Activated CD8-positive, alpha-beta T cell treated with anti-CD3 and anti-CD28 coated beads, Interleukin-2, amount 10 ng/mL, durations not matched to agents 7 days and 5 days (primary cell): ENCODE data around the gene CD70. TPM values are rescaled to one million over a fixed set of nuclear protein-coding genes. Genes with fewer than 3 reads are reported as not detected.

ENCODE experiments used
- ATAC-seq: fragments of 150-1000 bp; cut with Tn5 transposase; one replicate; pipeline ENCODE4 v1.10.0; 2021; ENCODE audit warnings: moderate library complexity
- CTCF ChIA-PET: fragments of 350-600 bp; sonication (Branson Sonifier 250); formaldehyde crosslinking; loops from one replicate; lab custom pipeline; 2021; ENCODE audit warnings: antibody characterized with exemption; lab: Charles Lee
- POLR2A ChIA-PET: fragments of 350-600 bp; sonication (Branson Sonifier 250); formaldehyde crosslinking; loops from one replicate; lab custom pipeline; 2021; ENCODE audit warnings: antibody characterized with exemption; lab: Charles Lee
- DNase-seq: peaks from one replicate; pipeline ENCODE4 v3.0.0-alpha.2; 2020
- H3K27ac Mint-ChIP-seq: one replicate; pipeline ENCODE4 v1.8.0; 2021; ENCODE audit warnings: mild to moderate bottlenecking, mixed read lengths
- H3K27me3 Mint-ChIP-seq: one replicate; pipeline ENCODE4 v1.8.0; 2021; ENCODE audit warnings: low read depth, mixed read lengths
- H3K36me3 Mint-ChIP-seq: one replicate; pipeline ENCODE4 v1.8.0; 2021; ENCODE audit warnings: low read depth, mixed read lengths
- H3K4me1 Mint-ChIP-seq: one replicate; pipeline ENCODE4 v1.8.0; 2021; ENCODE audit warnings: low read depth, mixed read lengths
- H3K4me3 Mint-ChIP-seq: one replicate; pipeline ENCODE4 v1.8.0; 2021; ENCODE audit warnings: mild to moderate bottlenecking, mixed read lengths
- H3K9me3 Mint-ChIP-seq: one replicate; pipeline ENCODE4 v1.8.0; 2022; ENCODE audit warnings: mixed read lengths; ENCODE audit not compliant: insufficient read depth
- total RNA-seq, 2 experiments: library from RNA; stranded (reverse); gene quantifications; one replicate each; pipeline ENCODE4 v1.2.3, GENCODE V29; 2021

Gene CD70
- total RNA-seq, 2 experiments from 2014 or later = 16.9 to 17.3 TPM

GRCh38 chr19:6540918-6541689 is 49.8 kb downstream of the CD70 start:
- Mint-ChIP-seq H3K9me3 (no peaks in the 10 kb centered on the region), H3K27ac (no peak overlapping the region), H3K36me3 (peaks cover 5% of the 10 kb centered on the region), H3K27me3 (no peaks in the 10 kb centered on the region), H3K4me3 (no peak overlapping the region), H3K4me1 (peaks cover 28% of the 10 kb centered on the region)
- ChIA-PET CTCF (interaction anchor here (0.6 to 1.3 kb wide), 3 partner anchors 11 to 1347 kb away, joined by 3 to 5 read pairs (median 3); no protein-coding TSS in a partner anchor), POLR2A (no interaction called here)
- DNase-seq = no peak
- ATAC-seq = no peak

GRCh38 chr19:6539514-6539913 is 51.4 kb downstream of the CD70 start:
- POLR2A ChIA-PET = no interaction called here
- H3K27ac Mint-ChIP-seq = no peak overlapping the region

More at GRCh38 chr19:6539514-6539913, 51.4 kb downstream of the CD70 start:
- DNase-seq (no peak), ATAC-seq (no peak)
- CTCF ChIA-PET = no interaction called here
- Mint-ChIP-seq H3K9me3 (no peaks in the 10 kb centered on the region), H3K36me3 (peaks cover 12% of the 10 kb centered on the region), H3K27me3 (no peaks in the 10 kb centered on the region), H3K4me1 (peaks cover 37% of the 10 kb centered on the region), H3K4me3 (no peak overlapping the region)

Other genes with a start within 250 kb of the CD70 start
- 100 to 1,000 TPM; 142 to 160 TPM for gene CLPP, start 229.6 kb downstream of the CD70 start, total RNA-seq
- 10 to 100 TPM; 46.1 to 48.8 TPM for gene ALKBH7, start 218.4 kb downstream of the CD70 start, total RNA-seq
- gene PSPN, start 215.2 kb downstream of the CD70 start, total RNA-seq = 1 to 10 TPM; 2.1 to 2.6 TPM
- gene GTF2F1, start 198.0 kb downstream of the CD70 start, total RNA-seq = 10 to 100 TPM; 71.2 to 71.5 TPM
- gene KHSRP, start 166.3 kb downstream of the CD70 start, total RNA-seq = 100 to 1,000 TPM; 345 to 354 TPM
- under 1 TPM; 0.16 to 0.18 TPM for gene SLC25A41, start 157.4 kb downstream of the CD70 start, total RNA-seq
- 10 to 100 TPM; 27.5 to 28.0 TPM for gene SLC25A23, start 131.4 kb downstream of the CD70 start, total RNA-seq
- gene CRB3, start 126.9 kb downstream of the CD70 start, total RNA-seq = 1 to 10 TPM in 1 of 2 experiments, not detected in 1; 1.1 TPM
- 10 to 100 TPM; 94.1 to 97.5 TPM for gene DENND1C, start 109.4 kb downstream of the CD70 start, total RNA-seq
- 1 to 10 TPM; 6.6 to 6.9 TPM for gene TUBB4A, start 88.8 kb downstream of the CD70 start, total RNA-seq
- gene TNFSF9, start 60.1 kb downstream of the CD70 start, total RNA-seq = 1 to 10 TPM; 1.5 to 1.7 TPM
- 10 to 100 TPM; 47.1 to 47.6 TPM for gene TNFSF14, start 79.0 kb upstream of the CD70 start, total RNA-seq
- gene C3, start 129.5 kb upstream of the CD70 start, total RNA-seq = 1 to 10 TPM in 1 of 2 experiments, under 1 TPM in 1; 0.52 to 1.2 TPM
- gene GPR108, start 146.4 kb upstream of the CD70 start, total RNA-seq = 10 to 100 TPM; 76.7 to 85.6 TPM
- gene TRIP10, start 148.5 kb upstream of the CD70 start, total RNA-seq = 10 to 100 TPM; 13.9 to 15.2 TPM
- gene SH2D3A, start 176.3 kb upstream of the CD70 start, total RNA-seq = 10 to 100 TPM; 28.2 to 28.5 TPM
- gene VAV1, start 181.6 kb upstream of the CD70 start, total RNA-seq = 100 to 1,000 TPM; 122 to 125 TPM